Measurements from ENCODE around the gene IFTAP. TPM values are rescaled to one million over a fixed set of nuclear protein-coding genes. Genes with fewer than 3 reads are reported as not detected.
"Not testable (repeated sequence)": the region's sequence is repeated elsewhere in the genome, so short reads cannot be mapped to it uniquely, and the experiment has no call there.

The IFTAP gene
- total RNA-seq, 1 experiment from 2014 or later, result 13.8 TPM

GRCh38 chr11:36594316-36594989 is at the start of gene IFTAP (continued):
- TF ChIP-seq ZFX (IDR thresholded peaks at IDR 0.05) (no peak), CEBPB (IDR thresholded peaks at IDR 0.05; ENCODE audit: low read depth) (peak; percentile 57; the same call in 1 of the 2 replicates)
- TF ChIP-seq, protein P1, sequence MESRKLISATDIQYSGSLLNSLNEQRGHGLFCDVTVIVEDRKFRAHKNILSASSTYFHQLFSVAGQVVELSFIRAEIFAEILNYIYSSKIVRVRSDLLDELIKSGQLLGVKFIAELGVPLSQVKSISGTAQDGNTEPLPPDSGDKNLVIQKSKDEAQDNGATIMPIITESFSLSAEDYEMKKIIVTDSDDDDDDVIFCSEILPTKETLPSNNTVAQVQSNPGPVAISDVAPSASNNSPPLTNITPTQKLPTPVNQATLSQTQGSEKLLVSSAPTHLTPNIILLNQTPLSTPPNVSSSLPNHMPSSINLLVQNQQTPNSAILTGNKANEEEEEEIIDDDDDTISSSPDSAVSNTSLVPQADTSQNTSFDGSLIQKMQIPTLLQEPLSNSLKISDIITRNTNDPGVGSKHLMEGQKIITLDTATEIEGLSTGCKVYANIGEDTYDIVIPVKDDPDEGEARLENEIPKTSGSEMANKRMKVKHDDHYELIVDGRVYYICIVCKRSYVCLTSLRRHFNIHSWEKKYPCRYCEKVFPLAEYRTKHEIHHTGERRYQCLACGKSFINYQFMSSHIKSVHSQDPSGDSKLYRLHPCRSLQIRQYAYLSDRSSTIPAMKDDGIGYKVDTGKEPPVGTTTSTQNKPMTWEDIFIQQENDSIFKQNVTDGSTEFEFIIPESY (IDR thresholded peaks at IDR 0.05; ENCODE audit: extremely low read depth, insufficient replicate concordance, low read length), result no peak

- intact Hi-C loops (cut with micrococcal nuclease), result no loop called here
- Histone ChIP-seq H4K20me1 (ENCODE audit: insufficient read depth) (no peaks in the 10 kb centered on the region), H3K4me3 (replicated peaks in 1 of 2; ENCODE audit: low read depth in 1 of 2, low read length in 2 of 2) (no peak overlapping the region), H2AFZ (ENCODE audit: low read depth, low read length, poor library complexity, severe bottlenecking) (no peak overlapping the region), H3K9me2 (ENCODE audit: insufficient read depth) (no peaks in the 10 kb centered on the region), H3K4me2 (ENCODE audit: low read length) (no peak overlapping the region), H3K9me3 (ENCODE audit: control insufficient read depth in 1 of 2, insufficient read depth in 1 of 2, low read depth in 1 of 2, low read length in 2 of 2) (no peaks in the 10 kb centered on the region), H3K4me1 (ENCODE audit: control insufficient read depth in 1 of 2, insufficient read depth in 2 of 2, low read length in 2 of 2) (no peaks in the 10 kb centered on the region), H3K27me3 (ENCODE audit: insufficient read depth, low read length) (peaks cover 5% of the 10 kb centered on the region), H3K9ac (ENCODE audit: low read length) (no peak overlapping the region), H3K27ac (ENCODE audit: low read depth, low read length) (no peak overlapping the region), H3K79me2 (ENCODE audit: insufficient read depth, low read length) (no peaks in the 10 kb centered on the region), H3K36me3 (ENCODE audit: control insufficient read depth in 1 of 2, insufficient read depth in 2 of 2, low read length in 2 of 2) (no peaks in the 10 kb centered on the region)
- CTCF ChIA-PET, result no interaction called here
- TF ChIP-seq YY1 (IDR thresholded peaks at IDR 0.05; ENCODE audit: extremely low read depth, insufficient replicate concordance, low read depth, low read length) (no peak), SP1 (IDR thresholded peaks at IDR 0.05; ENCODE audit: low read depth) (no peak), SRF (IDR thresholded peaks at IDR 0.05; ENCODE audit: low read depth) (no peak), SIN3A (IDR thresholded peaks at IDR 0.05; ENCODE audit: low read depth) (no peak), FOSL1 (IDR thresholded peaks at IDR 0.05; ENCODE audit: low read depth) (no peak), ELF1 (IDR thresholded peaks at IDR 0.05; ENCODE audit: borderline replicate concordance, low read depth) (no peak), TCF7L2 (IDR thresholded peaks at IDR 0.05; ENCODE audit: borderline replicate concordance, extremely low read depth, insufficient read depth, insufficient read length) (no peak), POLR2AphosphoS5 (IDR thresholded peaks at IDR 0.05; ENCODE audit: low read depth, low read length) (no peak), ATF3 (IDR thresholded peaks at IDR 0.05) (no peak), POLR2A (IDR thresholded peaks at IDR 0.05; ENCODE audit: borderline replicate concordance, extremely low read depth, insufficient read depth, insufficient read length) (no peak), ZNF274 (IDR thresholded peaks at IDR 0.05; ENCODE audit: low read depth, low read length) (no peak), RAD21 (IDR thresholded peaks at IDR 0.05; ENCODE audit: low read depth) (no peak)
- TF ChIP-seq, protein P2, sequence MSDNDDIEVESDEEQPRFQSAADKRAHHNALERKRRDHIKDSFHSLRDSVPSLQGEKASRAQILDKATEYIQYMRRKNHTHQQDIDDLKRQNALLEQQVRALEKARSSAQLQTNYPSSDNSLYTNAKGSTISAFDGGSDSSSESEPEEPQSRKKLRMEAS (IDR thresholded peaks at IDR 0.05), result no peak
- BruUV-seq (replicated peaks), result no TSS peak
- POLR2A ChIA-PET, result no interaction called here
- DNase-seq (ENCODE audit: low read depth, low spot score), result no peak
- ATAC-seq, result no peak
- RAD21 ChIA-PET (ENCODE audit: low non-redundant PET in 1 of 2, low total read pairs in 2 of 2, uncharacterized antibody in 2 of 2, unreplicated experiment in 2 of 2), result no interaction called here
These were observed 43.8 kb upstream of the IFTAP start for GRCh38 chr11:36550385-36551115.

DNA sequence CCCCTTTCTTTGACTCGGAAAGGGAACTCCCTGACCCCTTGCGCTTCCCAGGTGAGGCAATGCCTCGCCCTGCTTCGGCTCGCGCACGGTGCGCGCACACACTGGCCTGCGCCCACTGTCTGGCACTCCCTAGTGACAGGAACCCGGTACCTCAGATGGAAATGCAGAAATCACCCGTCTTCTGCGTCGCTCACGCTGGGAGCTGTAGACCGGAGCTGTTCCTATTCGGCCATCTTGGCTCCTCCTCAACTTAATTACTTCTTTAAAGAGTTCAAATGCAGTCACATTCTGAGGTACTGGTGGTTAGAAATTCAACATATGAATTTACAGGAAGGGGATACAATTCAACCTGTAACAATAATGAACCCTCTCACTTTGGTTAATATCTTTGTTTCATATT is 36.9 kb upstream of the IFTAP start:
- H3K4me3 ChIP-seq (replicated peaks in 1 of 2; ENCODE audit: low read depth in 1 of 2, low read length in 2 of 2); H3K9ac ChIP-seq (ENCODE audit: low read length); H2AFZ ChIP-seq (ENCODE audit: low read depth, low read length, poor library complexity, severe bottlenecking); BruUV-seq (replicated peaks); H3K36me3 ChIP-seq (ENCODE audit: control insufficient read depth in 1 of 2, insufficient read depth in 2 of 2, low read length in 2 of 2); H3K27ac ChIP-seq (ENCODE audit: low read depth, low read length); CTCF ChIA-PET; H3K79me2 ChIP-seq (ENCODE audit: insufficient read depth, low read length); DNase-seq (ENCODE audit: low read depth, low spot score); RAD21 ChIA-PET (ENCODE audit: low non-redundant PET in 1 of 2, low total read pairs in 2 of 2, uncharacterized antibody in 2 of 2, unreplicated experiment in 2 of 2); H3K4me2 ChIP-seq (ENCODE audit: low read length); H3K9me3 ChIP-seq (ENCODE audit: control insufficient read depth in 1 of 2, insufficient read depth in 1 of 2, low read depth in 1 of 2, low read length in 2 of 2); POLR2A ChIA-PET; H3K4me1 ChIP-seq (ENCODE audit: control insufficient read depth in 1 of 2, insufficient read depth in 2 of 2, low read length in 2 of 2); H4K20me1 ChIP-seq (ENCODE audit: insufficient read depth); ATAC-seq; H3K9me2 ChIP-seq (ENCODE audit: insufficient read depth); intact Hi-C loops (cut with micrococcal nuclease): not testable (repeated sequence)
- 0 out of 2 replicates have a peak, but pooled peaks cover 16% of the 10 kb centered on the region for H3K27me3 ChIP-seq (ENCODE audit: insufficient read depth, low read length)
